ENCODE measurements around the gene CEP112. TPM values are rescaled to one million over a fixed set of nuclear protein-coding genes. Genes with fewer than 3 reads are reported as not detected.

The CEP112 gene
- total and polyA plus RNA-seq, 3 donors from 2014 or later, result 50.2 to 107 (median 78.8) TPM

GRCh38 chr17:66123163-66123562, 68.8 kb downstream of the CEP112 start:
- Histone ChIP-seq H3K27me3 (no peaks in the 10 kb centered on the region), H3K27ac (no peak overlapping the region), H3K4me3 (no peak overlapping the region), H3K36me3 (ENCODE audit: low read depth, missing control alignments) (no peaks in the 10 kb centered on the region), H3K9me3 (no peaks in the 10 kb centered on the region), H3K4me1 (no peaks in the 10 kb centered on the region)
- TF ChIP-seq, protein P1, sequence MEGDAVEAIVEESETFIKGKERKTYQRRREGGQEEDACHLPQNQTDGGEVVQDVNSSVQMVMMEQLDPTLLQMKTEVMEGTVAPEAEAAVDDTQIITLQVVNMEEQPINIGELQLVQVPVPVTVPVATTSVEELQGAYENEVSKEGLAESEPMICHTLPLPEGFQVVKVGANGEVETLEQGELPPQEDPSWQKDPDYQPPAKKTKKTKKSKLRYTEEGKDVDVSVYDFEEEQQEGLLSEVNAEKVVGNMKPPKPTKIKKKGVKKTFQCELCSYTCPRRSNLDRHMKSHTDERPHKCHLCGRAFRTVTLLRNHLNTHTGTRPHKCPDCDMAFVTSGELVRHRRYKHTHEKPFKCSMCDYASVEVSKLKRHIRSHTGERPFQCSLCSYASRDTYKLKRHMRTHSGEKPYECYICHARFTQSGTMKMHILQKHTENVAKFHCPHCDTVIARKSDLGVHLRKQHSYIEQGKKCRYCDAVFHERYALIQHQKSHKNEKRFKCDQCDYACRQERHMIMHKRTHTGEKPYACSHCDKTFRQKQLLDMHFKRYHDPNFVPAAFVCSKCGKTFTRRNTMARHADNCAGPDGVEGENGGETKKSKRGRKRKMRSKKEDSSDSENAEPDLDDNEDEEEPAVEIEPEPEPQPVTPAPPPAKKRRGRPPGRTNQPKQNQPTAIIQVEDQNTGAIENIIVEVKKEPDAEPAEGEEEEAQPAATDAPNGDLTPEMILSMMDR (IDR thresholded peaks at IDR 0.05), result no peak
- no peak for TF ChIP-seq POLR2A (IDR thresholded peaks at IDR 0.05)
- intact Hi-C loops (cut with DNase I; ENCODE audit: low total_unique reads), result no loop called here
- WGBS, 2 donors, result 84 to 92% methylated on average over 1 of the region's 1 CpG
- DNase-seq, result no peak

GRCh38 chr17:66115246-66115645, 76.7 kb downstream of the CEP112 start:
- intact Hi-C loops (cut with DNase I; ENCODE audit: low total_unique reads), result no loop called here
- Histone ChIP-seq H3K4me3 (no peak overlapping the region), H3K27me3 (no peaks in the 10 kb centered on the region), H3K36me3 (ENCODE audit: low read depth, missing control alignments) (no peaks in the 10 kb centered on the region), H3K4me1 (no peaks in the 10 kb centered on the region), H3K9me3 (no peaks in the 10 kb centered on the region), H3K27ac (no peak overlapping the region)
- TF ChIP-seq POLR2A (IDR thresholded peaks at IDR 0.05), result no peak
- TF ChIP-seq, protein P1 (IDR thresholded peaks at IDR 0.05), result no peak
- DNase-seq, result no peak
- WGBS, 2 donors, result 70 to 77% methylated on average over 2 of the region's 2 CpGs

GRCh38 chr17:66114609-66115008, 77.3 kb downstream of the CEP112 start:
- Histone ChIP-seq H3K4me3 (no peak overlapping the region), H3K36me3 (ENCODE audit: low read depth, missing control alignments) (no peaks in the 10 kb centered on the region), H3K9me3 (no peaks in the 10 kb centered on the region), H3K27ac (no peak overlapping the region), H3K27me3 (no peaks in the 10 kb centered on the region), H3K4me1 (no peaks in the 10 kb centered on the region)
- TF ChIP-seq POLR2A (IDR thresholded peaks at IDR 0.05), result no peak
- TF ChIP-seq, protein P1 (IDR thresholded peaks at IDR 0.05), result no peak
- 88 to 93% methylated on average over 2 of the region's 2 CpGs for WGBS, 2 donors
- intact Hi-C loops (cut with DNase I; ENCODE audit: low total_unique reads), result no loop called here
- DNase-seq, result no peak

GRCh38 chr17:66107731-66108130, 84.2 kb downstream of the CEP112 start:
- Histone ChIP-seq H3K27ac (no peak overlapping the region), H3K36me3 (ENCODE audit: low read depth, missing control alignments) (no peaks in the 10 kb centered on the region), H3K4me3 (no peak overlapping the region), H3K4me1 (no peaks in the 10 kb centered on the region), H3K9me3 (no peaks in the 10 kb centered on the region), H3K27me3 (no peaks in the 10 kb centered on the region)
- DNase-seq, result no peak
- intact Hi-C loops (cut with DNase I; ENCODE audit: low total_unique reads), result no loop called here
- TF ChIP-seq POLR2A (IDR thresholded peaks at IDR 0.05), result no peak
- TF ChIP-seq, protein P1 (IDR thresholded peaks at IDR 0.05), result no peak

DNA sequence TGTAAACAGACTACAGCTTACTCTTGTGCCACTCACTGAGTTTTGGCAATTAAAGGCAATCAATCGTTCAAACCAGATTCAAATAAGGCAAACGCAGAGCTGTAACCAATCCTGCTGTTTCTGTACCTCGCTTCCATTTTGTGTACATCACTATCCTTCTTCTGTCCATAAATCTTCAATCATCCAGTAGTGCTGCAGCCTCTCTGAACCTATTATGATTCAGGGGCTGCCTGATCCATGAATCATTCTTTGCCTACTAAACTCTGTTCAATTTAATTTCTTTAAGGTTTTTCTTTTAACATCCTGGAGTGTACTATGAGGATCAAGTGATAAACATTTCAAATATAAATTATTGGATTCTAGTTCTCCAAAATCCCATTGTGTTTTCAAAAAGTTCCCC, 93.9 kb downstream of the CEP112 start:
- Histone ChIP-seq H3K27me3 (no peaks in the 10 kb centered on the region), H3K27ac (no peak overlapping the region), H3K36me3 (ENCODE audit: low read depth, missing control alignments) (no peaks in the 10 kb centered on the region), H3K4me3 (no peak overlapping the region), H3K9me3 (no peaks in the 10 kb centered on the region), H3K4me1 (no peaks in the 10 kb centered on the region)
- intact Hi-C loops (cut with DNase I; ENCODE audit: low total_unique reads), result no loop called here
- TF ChIP-seq, protein P1 (IDR thresholded peaks at IDR 0.05), result no peak
- TF ChIP-seq POLR2A (IDR thresholded peaks at IDR 0.05), result no peak
- no peak for DNase-seq
- 92 to 94% methylated on average over 3 of the region's 3 CpGs for WGBS, 2 donors

Measured in testis (tissue), 3 donors.